H1 (cell line): ENCODE results near the gene LRR1. TPM values are rescaled to one million over a fixed set of nuclear protein-coding genes. Genes with fewer than 3 reads are reported as not detected.

Experiments used
- CTCF ChIA-PET: fragments of 300-600 bp; sonication (Branson Sonifier 250); formaldehyde crosslinking; loops from one replicate; lab custom pipeline; 2021; ENCODE audit not compliant: partially characterized antibody; lab: Charles Lee
- POLR2A ChIA-PET: fragments of 300-600 bp; sonication (Branson Sonifier 250); formaldehyde crosslinking; loops from one replicate; lab custom pipeline; 2021; ENCODE audit warnings: inconsistent platforms; ENCODE audit not compliant: partially characterized antibody; lab: Charles Lee
- DNase-seq, 2 experiments: peaks; one replicate each; pipeline versions ENCODE4 v3.0.0 to v3.0.0-alpha.2; 2010 to 2022; ENCODE audit warnings: low spot score in 2 of 2, low read depth in 1 of 2, mixed read lengths in 1 of 2
- FAIRE-seq: peaks from 2 replicates; lab custom pipeline; 2011; peaks lifted over from hg19 to GRCh38; lab: Jason Lieb, UNC
- H2AFZ ChIP-seq: 2 replicates; pipeline ENCODE4 v1.8.1; 2012; ENCODE audit warnings: low read length, inconsistent platforms
- H2AK5ac ChIP-seq: 2 replicates; pipeline ENCODE4 v1.6.1; 2013; ENCODE audit warnings: low read depth, low read length
- H2BK120ac ChIP-seq: replicated peaks from 2 replicates; pipeline ENCODE3; 2013; ENCODE audit warnings: low read depth, low read length, inconsistent platforms
- H2BK12ac ChIP-seq: 2 replicates; pipeline ENCODE4 v1.6.1; 2013; ENCODE audit warnings: low read depth, low read length
- H2BK15ac ChIP-seq: 2 replicates; pipeline ENCODE4 v1.6.1; 2013; ENCODE audit warnings: low read length
- H2BK20ac ChIP-seq: 2 replicates; pipeline ENCODE4 v1.6.1; 2013; ENCODE audit warnings: low read length
- H2BK5ac ChIP-seq: 2 replicates; pipeline ENCODE4 v1.6.1; 2013; ENCODE audit warnings: low read depth, low read length
- H3K14ac ChIP-seq: 2 replicates; pipeline ENCODE4 v1.6.1; 2013; ENCODE audit warnings: inconsistent platforms; ENCODE audit not compliant: insufficient read length
- H3K18ac ChIP-seq: 2 replicates; pipeline ENCODE4 v1.6.1; 2013; ENCODE audit warnings: low read length; ENCODE audit errors: extremely low read depth
- H3K23ac ChIP-seq: 2 replicates; pipeline ENCODE4 v1.6.1; 2013; ENCODE audit warnings: inconsistent platforms; ENCODE audit not compliant: insufficient read length
- H3K23me2 ChIP-seq: 2 replicates; pipeline ENCODE4 v1.6.1; 2013; ENCODE audit warnings: low read depth, low read length
- H3K27ac ChIP-seq: 2 replicates; pipeline ENCODE4 v1.6.1; 2011; ENCODE audit warnings: low read depth, low read length, inconsistent platforms
- H3K27me3 ChIP-seq, 4 experiments: replicated peaks in 1 of 4; 1 replicate in 1 of 4; 2 replicates in 3 of 4; pipeline versions ENCODE4 v1.6.1 to v1.8.1; 2011 to 2013; ENCODE audit warnings: low read length in 3 of 4, mild to moderate bottlenecking in 3 of 4, inconsistent platforms in 2 of 4, mixed read lengths in 2 of 4, moderate library complexity in 1 of 4; ENCODE audit not compliant: control insufficient read depth in 3 of 4, insufficient read depth in 3 of 4; ENCODE audit errors: extremely low read depth in 1 of 4
- H3K36me3 ChIP-seq, 4 experiments: 2 replicates each; pipeline versions ENCODE4 v1.6.1 to v1.8.1; 2011 to 2013; ENCODE audit warnings: mild to moderate bottlenecking in 4 of 4, low read length in 3 of 4, moderate library complexity in 2 of 4, control low read depth in 1 of 4, inconsistent platforms in 1 of 4; ENCODE audit not compliant: insufficient read depth in 4 of 4, control insufficient read depth in 2 of 4
- H3K4ac ChIP-seq: replicated peaks from 2 replicates; pipeline ENCODE3; 2013; ENCODE audit warnings: low read length, low read depth, mixed read lengths, inconsistent platforms; ENCODE audit not compliant: insufficient read length
- H3K4me1 ChIP-seq, 4 experiments: replicated peaks in 1 of 4; 1 replicate in 1 of 4; 2 replicates in 3 of 4; pipeline versions ENCODE4 v1.6.1 to v1.8.1; 2011 to 2013; ENCODE audit warnings: low read length in 3 of 4, inconsistent platforms in 2 of 4, mixed read lengths in 1 of 4; ENCODE audit not compliant: insufficient read depth in 4 of 4, control insufficient read depth in 3 of 4
- H3K4me2 ChIP-seq, 2 experiments: 2 replicates each; pipeline versions ENCODE4 v1.6.1 to v1.8.1; 2011 to 2013; ENCODE audit warnings: low read depth in 2 of 2, low read length in 2 of 2, control low read depth in 1 of 2, inconsistent platforms in 1 of 2, mild to moderate bottlenecking in 1 of 2; ENCODE audit not compliant: insufficient read depth in 1 of 2
- H3K4me3 ChIP-seq, 4 experiments: fragments of 200-600, 300-600 bp in 1 of 4; sonication (generic), shearing (Covaris generic), sonication (Bioruptor Twin) in 1 of 4; 2 replicates each; pipeline versions ENCODE4 v1.5.1 to v1.8.1; 2011 to 2016; ENCODE audit warnings: low read length in 4 of 4, low read depth in 3 of 4, control low read depth in 2 of 4, inconsistent platforms in 2 of 4, mild to moderate bottlenecking in 2 of 4, mixed read lengths in 1 of 4, moderate library complexity in 1 of 4; ENCODE audit not compliant: insufficient read depth in 2 of 4; ENCODE audit errors: extremely low read depth in 1 of 4
- H3K56ac ChIP-seq: replicated peaks from 2 replicates; pipeline ENCODE3; 2013; ENCODE audit warnings: low read depth, mild to moderate bottlenecking, mixed read lengths, low read length, inconsistent platforms; ENCODE audit not compliant: insufficient read length
- H3K79me1 ChIP-seq: 2 replicates; pipeline ENCODE4 v1.6.1; 2013; ENCODE audit warnings: low read depth, low read length, control low read depth
- H3K79me2 ChIP-seq, 2 experiments: 2 replicates each; pipeline versions ENCODE4 v1.6.1 to v1.8.1; 2012 to 2013; ENCODE audit warnings: low read length in 2 of 2, mild to moderate bottlenecking in 2 of 2, inconsistent platforms in 1 of 2; ENCODE audit not compliant: insufficient read depth in 2 of 2, control insufficient read depth in 1 of 2
- H3K9ac ChIP-seq, 4 experiments: replicated peaks in 1 of 4; 1 replicate in 1 of 4; 2 replicates in 3 of 4; pipeline versions ENCODE4 v1.6.1 to v1.8.1; 2011 to 2013; ENCODE audit warnings: low read depth in 3 of 4, low read length in 3 of 4, control low read depth in 2 of 4, mild to moderate bottlenecking in 2 of 4, moderate library complexity in 2 of 4, inconsistent platforms in 1 of 4; ENCODE audit errors: extremely low read depth in 1 of 4
- H3K9me3 ChIP-seq, 2 experiments: 2 replicates each; pipeline versions ENCODE4 v1.6.1 to v1.8.1; 2012 to 2013; ENCODE audit warnings: mild to moderate bottlenecking in 2 of 2, moderate library complexity in 2 of 2, control low read depth in 1 of 2, inconsistent platforms in 1 of 2, low read depth in 1 of 2, low read length in 1 of 2, mixed read lengths in 1 of 2; ENCODE audit not compliant: insufficient read depth in 2 of 2
- H4K20me1 ChIP-seq, 2 experiments: replicated peaks in 1 of 2; 2 replicates each; pipeline versions ENCODE3 to v1.8.1; 2011 to 2013; ENCODE audit warnings: inconsistent platforms in 2 of 2, low read length in 2 of 2, mild to moderate bottlenecking in 1 of 2; ENCODE audit not compliant: insufficient read depth in 2 of 2, control insufficient read depth in 1 of 2
- H4K5ac ChIP-seq: 2 replicates; pipeline ENCODE4 v1.6.1; 2013; ENCODE audit warnings: low read length, low read depth, mixed read lengths, inconsistent platforms; ENCODE audit not compliant: insufficient read length
- H4K8ac ChIP-seq: 2 replicates; pipeline ENCODE4 v1.8.0; 2013; ENCODE audit warnings: mild to moderate bottlenecking, moderate library complexity, low read length, inconsistent platforms; ENCODE audit not compliant: insufficient read depth; ENCODE audit errors: extremely low read depth
- H4K91ac ChIP-seq: replicated peaks from 2 replicates; pipeline ENCODE3; 2013; ENCODE audit warnings: low read length, mixed read lengths, inconsistent platforms; ENCODE audit not compliant: insufficient read length
- BACH1 ChIP-seq: IDR thresholded peaks from 2 replicates; pipeline ENCODE4 v1.6.1; 2012; ENCODE audit warnings: low read length, improper control_type of control experiment
- CBX5 ChIP-seq: fragments of 300-800, 300-1000 bp; sonication (generic); IDR thresholded peaks from 2 replicates; pipeline ENCODE4 v1.7.1; 2016; ENCODE audit warnings: antibody characterized with exemption, low read length, low read depth
- CEBPB ChIP-seq: IDR thresholded peaks from 2 replicates; pipeline ENCODE4 v1.6.1; 2012; ENCODE audit warnings: low read depth, low read length
- MAFK ChIP-seq: IDR thresholded peaks from 2 replicates; pipeline ENCODE4 v1.6.1; 2012; ENCODE audit warnings: low read depth, mild to moderate bottlenecking, improper control_type of control experiment, low read length
- POU5F1 ChIP-seq: IDR thresholded peaks from 2 replicates; pipeline ENCODE4 v1.6.1; 2011; ENCODE audit warnings: low read depth, mild to moderate bottlenecking, low read length, moderate library complexity
- RAD21 ChIP-seq, 2 experiments: IDR thresholded peaks in 1 of 2; conservative IDR thresholded peaks in 1 of 2; 2 replicates each; pipeline ENCODE4 v1.6.1; 2011; ENCODE audit warnings: low read depth in 2 of 2, low read length in 2 of 2, improper control_type of control experiment in 1 of 2, inconsistent platforms in 1 of 2, mild to moderate bottlenecking in 1 of 2, moderate library complexity in 1 of 2
- SIRT6 ChIP-seq: IDR thresholded peaks from one replicate; pipeline ENCODE4 v1.7.1; 2012; ENCODE audit warnings: low read length, inconsistent platforms
- polyA plus RNA-seq, 7 experiments: library from polyadenylated mRNA; depleted of rRNA in 3 of 7; stranded (reverse) in 5 of 7; unstranded in 2 of 7; fragments of >200 nt in 5 of 7; fragments of 200-250 nt in 2 of 7; gene quantifications; 1 replicate in 5 of 7; 2 replicates in 1 of 7; 4 replicates in 1 of 7; pipeline versions ENCODE4 v1.2.1 to v1.2.3, GENCODE V29; 2011 to 2013; ENCODE audit warnings: missing spikeins in 2 of 7, mixed read lengths in 2 of 7
- total RNA-seq: library from RNA; stranded (reverse); fragmentation: NEBNext Ultra II Directional; extraction: Animal tissue kit (Norgen Biotek cat#: 25700); gene quantifications from 2 replicates; pipeline ENCODE4 v1.2.1, GENCODE V29; 2021
- TF ChIP-seq, protein P1 (sequence below): IDR thresholded peaks from 2 replicates; pipeline ENCODE4 v1.6.1; 2011; ENCODE audit warnings: low read depth, mild to moderate bottlenecking, low read length; ENCODE audit not compliant: insufficient read depth

LRR1 gene
- total and polyA plus RNA-seq, 2 of the 8 experiments (the other 6 are each of a cell fraction or from before 2014, with no cell fraction given): 30.7 to 37.5 TPM

DNA sequence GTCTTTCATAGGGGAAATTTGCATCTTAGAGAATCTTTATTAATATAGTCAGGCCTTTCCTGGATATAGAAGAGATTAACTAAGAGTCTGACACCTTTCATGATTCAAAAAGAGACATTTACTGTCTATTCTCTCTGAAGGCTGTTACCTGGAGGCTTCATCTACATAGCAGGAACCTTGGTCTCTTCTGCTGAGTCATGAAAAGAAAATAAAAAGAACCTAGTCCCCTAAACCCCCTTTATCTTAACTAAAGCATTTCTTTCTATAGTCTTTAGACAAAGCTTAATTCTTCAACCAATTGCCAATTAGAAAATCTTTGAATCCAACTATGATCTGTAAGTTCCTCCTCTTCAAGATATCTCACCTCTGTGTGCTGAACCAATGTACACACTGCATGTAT, 45.6 kb upstream of the LRR1 start:
- H4K8ac ChIP-seq: no peak overlapping the region
- H3K79me2 ChIP-seq: no peaks in the 10 kb centered on the region
- DNase-seq: no peak
- no peak overlapping the region for H3K4me2 ChIP-seq
- no peaks in the 10 kb centered on the region for H3K79me1 ChIP-seq
- FAIRE-seq: no peak
- H2AFZ ChIP-seq: no peak overlapping the region
- H3K14ac ChIP-seq: no peak overlapping the region
- H2BK120ac ChIP-seq: no peak overlapping the region
- no peak overlapping the region for H3K9ac ChIP-seq
- peaks cover 0 to 9% (median 6%) of the 10 kb centered on the region in 4 experiments; a peak in 3 of 7 replicates for H3K4me1 ChIP-seq
- H3K27ac ChIP-seq: no peak overlapping the region
- no peak overlapping the region for H4K5ac ChIP-seq
- CTCF ChIA-PET: interaction anchor here (0.8 to 2.1 kb wide), 4 partner anchors 54 to 149 kb away, joined by 3 to 9 read pairs (median 4); no protein-coding TSS in a partner anchor
- no peak overlapping the region; a peak in 1 of 8 replicates for H3K4me3 ChIP-seq
- no peak overlapping the region for H2BK12ac ChIP-seq
- no peak overlapping the region for H2BK15ac ChIP-seq
- no peak overlapping the region for H2BK20ac ChIP-seq
- H2BK5ac ChIP-seq: no peak overlapping the region
- no peak overlapping the region for H3K18ac ChIP-seq
- peak; percentile 84 for TF ChIP-seq BACH1
- TF ChIP-seq, protein P1, sequence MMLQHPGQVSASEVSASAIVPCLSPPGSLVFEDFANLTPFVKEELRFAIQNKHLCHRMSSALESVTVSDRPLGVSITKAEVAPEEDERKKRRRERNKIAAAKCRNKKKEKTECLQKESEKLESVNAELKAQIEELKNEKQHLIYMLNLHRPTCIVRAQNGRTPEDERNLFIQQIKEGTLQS: no peak
- TF ChIP-seq POU5F1: no peak
- TF ChIP-seq MAFK: peak; percentile 75
- TF ChIP-seq RAD21 (IDR thresholded peaks at IDR 0.05 in 1 of 2, conservative IDR thresholded peaks at IDR 0.05 in 1 of 2; ENCODE audit: low read depth in 2 of 2, low read length in 2 of 2): no peak
- TF ChIP-seq CEBPB: no peak
- no peak for TF ChIP-seq CBX5
- no peak for TF ChIP-seq SIRT6
- no peak overlapping the region for H3K56ac ChIP-seq
- H4K91ac ChIP-seq: no peak overlapping the region
- no peaks in the 10 kb centered on the region; the same call in 1 of the 2 replicates for H3K23me2 ChIP-seq
- no peaks in the 10 kb centered on the region for H4K20me1 ChIP-seq
- no peaks in the 10 kb centered on the region for H3K36me3 ChIP-seq
- no peak overlapping the region for H2AK5ac ChIP-seq
- H3K9me3 ChIP-seq: no peaks in the 10 kb centered on the region; a peak in 2 of 4 replicates
- no peak overlapping the region for H3K4ac ChIP-seq
- H3K27me3 ChIP-seq: no peaks in the 10 kb centered on the region
- POLR2A ChIA-PET: interaction anchor here (1.9 kb wide), 1 partner anchor 28 kb away, joined by 5 read pairs; no protein-coding TSS in a partner anchor
- H3K23ac ChIP-seq: no peak overlapping the region
